ENCODE results near the gene FLRT1.

GRCh38 chr11:64013141-64013896 lies 22.4 kb upstream of the FLRT1 start:
- TF ChIP-seq, protein P1, sequence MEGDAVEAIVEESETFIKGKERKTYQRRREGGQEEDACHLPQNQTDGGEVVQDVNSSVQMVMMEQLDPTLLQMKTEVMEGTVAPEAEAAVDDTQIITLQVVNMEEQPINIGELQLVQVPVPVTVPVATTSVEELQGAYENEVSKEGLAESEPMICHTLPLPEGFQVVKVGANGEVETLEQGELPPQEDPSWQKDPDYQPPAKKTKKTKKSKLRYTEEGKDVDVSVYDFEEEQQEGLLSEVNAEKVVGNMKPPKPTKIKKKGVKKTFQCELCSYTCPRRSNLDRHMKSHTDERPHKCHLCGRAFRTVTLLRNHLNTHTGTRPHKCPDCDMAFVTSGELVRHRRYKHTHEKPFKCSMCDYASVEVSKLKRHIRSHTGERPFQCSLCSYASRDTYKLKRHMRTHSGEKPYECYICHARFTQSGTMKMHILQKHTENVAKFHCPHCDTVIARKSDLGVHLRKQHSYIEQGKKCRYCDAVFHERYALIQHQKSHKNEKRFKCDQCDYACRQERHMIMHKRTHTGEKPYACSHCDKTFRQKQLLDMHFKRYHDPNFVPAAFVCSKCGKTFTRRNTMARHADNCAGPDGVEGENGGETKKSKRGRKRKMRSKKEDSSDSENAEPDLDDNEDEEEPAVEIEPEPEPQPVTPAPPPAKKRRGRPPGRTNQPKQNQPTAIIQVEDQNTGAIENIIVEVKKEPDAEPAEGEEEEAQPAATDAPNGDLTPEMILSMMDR (IDR thresholded peaks at IDR 0.05), result no peak
- TF ChIP-seq EP300 (IDR thresholded peaks at IDR 0.05) (no peak), POLR2A (IDR thresholded peaks at IDR 0.05) (no peak)

Measured in ovary (tissue), 3 donors.